Measurements from ENCODE around the gene RCAN1.

- TF ChIP-seq CTCF (IDR thresholded peaks at IDR 0.05; ENCODE audit: low read depth, low read length), result no peak
- no peak for TF ChIP-seq POLR2A (IDR thresholded peaks at IDR 0.05; ENCODE audit: extremely low read depth, insufficient read length)
Measured at GRCh38 chr21:34501716-34502115, 113.2 kb downstream of the RCAN1 start.

Data from NB4 (cell line).